HL-60/S4 (cell line): ENCODE results near the gene RTP5.
"Not testable (repeated sequence)": the region's sequence is repeated elsewhere in the genome, so short reads cannot be mapped to it uniquely, and the experiment has no call there.

ENCODE experiments used
- in situ Hi-C: fragments of 300-500 bp; cut with MboI; formaldehyde crosslinking; loops from 2 replicates; pipeline ENCODE4 v1.14.3; 2022; ENCODE audit warnings: low sequenced_read_pairs

Gene RTP5

DNA sequence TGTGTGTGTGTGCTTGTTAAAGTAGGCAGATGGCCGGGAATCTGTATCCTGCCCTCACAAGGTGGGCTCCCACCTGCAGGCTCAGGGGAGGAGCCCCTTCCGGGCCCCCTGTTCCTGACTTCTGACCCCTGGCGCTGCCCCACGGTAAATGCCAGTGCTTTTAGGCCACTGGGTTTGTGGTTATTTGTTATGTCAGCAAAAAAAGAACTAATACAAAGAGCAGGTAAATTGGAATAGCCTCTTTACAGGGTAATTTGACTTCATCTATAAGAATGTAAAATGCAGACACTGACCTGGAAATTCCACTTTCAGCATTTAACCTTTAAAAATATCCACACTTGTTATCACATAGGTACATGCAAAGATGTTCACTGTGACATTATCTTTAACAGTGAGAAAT is 44.2 kb downstream of the RTP5 start:
- in situ Hi-C loops: no loop called here

DNA sequence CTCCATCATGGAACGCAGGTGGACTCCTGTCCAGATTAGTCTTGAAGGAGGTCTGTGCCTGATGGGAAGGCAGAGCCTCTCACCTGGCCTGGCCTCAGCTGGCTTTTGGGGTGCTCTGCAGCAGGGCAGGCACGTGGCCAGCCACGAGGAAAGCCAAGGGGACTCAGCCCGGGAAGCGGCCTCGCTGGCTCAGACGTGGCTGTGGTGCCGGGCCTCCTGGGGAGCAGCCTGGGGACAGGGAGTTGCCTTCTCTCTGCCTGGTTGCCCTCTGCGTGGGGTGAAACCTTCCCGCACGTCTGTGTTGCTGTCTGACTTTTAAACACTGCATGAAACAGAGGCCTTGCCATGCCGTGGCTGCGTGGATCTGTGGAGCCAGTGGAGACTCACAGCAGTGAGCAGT is 45.0 kb downstream of the RTP5 start:
- in situ Hi-C loops: no loop called here

DNA sequence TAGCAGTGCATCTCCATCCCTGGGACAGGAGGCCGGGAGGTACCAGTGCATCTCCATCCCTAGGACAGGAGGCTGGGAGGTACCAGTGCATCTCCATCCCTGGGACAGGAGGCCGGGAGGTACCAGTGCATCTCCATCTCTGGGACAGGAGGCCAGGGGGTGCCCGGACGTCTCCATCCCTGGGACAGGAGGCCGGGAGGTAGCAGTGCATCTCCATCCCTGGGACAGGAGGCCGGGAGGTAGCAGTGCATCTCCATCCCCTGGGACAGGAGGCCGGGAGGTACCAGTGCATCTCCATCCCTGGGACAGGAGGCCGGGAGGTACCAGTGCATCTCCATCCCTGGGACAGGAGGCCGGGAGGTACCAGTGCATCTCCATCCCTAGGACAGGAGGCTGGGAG is 52.1 kb downstream of the RTP5 start:
- in situ Hi-C loops: not testable (repeated sequence)

DNA sequence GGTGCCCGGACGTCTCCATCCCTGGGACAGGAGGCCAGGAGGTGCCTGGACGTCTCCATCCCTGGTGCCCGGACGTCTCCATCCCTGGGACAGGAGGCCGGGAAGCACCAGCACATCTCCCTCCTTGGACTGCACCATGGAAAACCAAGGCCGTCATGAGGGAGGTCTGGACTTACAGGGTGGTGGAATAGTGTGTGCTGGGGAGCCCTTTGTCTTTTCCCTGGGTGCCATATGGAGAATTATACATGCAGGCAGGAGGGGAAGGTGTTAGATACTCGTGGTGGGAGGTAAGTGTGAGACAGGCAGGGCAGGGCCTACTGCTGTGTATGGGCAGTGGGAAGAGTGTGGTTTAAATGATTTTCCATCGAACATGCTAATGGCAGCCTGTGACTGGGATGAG is 52.9 kb downstream of the RTP5 start:
- in situ Hi-C loops: no loop called here

DNA sequence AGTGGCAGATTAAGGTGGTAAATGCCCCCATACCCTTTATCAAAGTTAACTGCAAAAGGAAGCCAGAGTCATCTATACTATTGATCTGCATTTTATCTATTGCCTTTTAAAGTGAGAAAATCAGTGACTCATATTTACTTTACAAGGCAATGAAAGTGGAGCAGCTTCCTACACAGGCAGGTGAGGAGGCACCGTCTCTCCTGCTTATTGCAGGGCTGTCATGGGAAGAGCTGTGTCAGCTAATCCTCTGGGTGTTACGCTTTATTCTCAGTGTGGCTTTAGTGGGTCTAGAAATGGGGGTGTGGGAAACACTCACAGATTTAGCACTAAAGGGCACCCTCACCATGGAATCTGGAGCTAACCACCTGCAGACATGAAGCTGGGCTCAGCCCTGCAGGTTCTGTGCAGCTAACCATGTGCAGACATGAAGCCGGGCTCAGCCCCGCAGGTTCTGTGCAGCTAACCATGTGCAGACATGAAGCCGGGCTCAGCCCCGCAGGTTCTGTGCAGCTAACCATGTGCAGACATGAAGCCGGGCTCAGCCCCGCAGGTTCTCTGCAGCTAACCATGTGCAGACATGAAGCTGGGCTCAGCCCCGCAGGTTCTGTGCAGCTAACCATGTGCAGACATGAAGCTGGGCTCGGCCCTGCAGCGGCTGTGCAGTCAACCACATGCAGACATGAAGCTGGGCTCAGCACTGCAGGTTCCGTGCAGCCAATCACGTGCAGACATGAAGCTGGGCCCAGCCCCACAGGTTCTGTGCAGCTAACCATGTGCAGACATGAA is 53.5 kb downstream of the RTP5 start:
- in situ Hi-C loops: not testable (repeated sequence)
